BJ (cell line): ENCODE data around the gene SORBS1. TPM values are rescaled to one million over a fixed set of nuclear protein-coding genes. Genes with fewer than 3 reads are reported as not detected.
A peak's percentile ranks its signal among the peaks of the same experiment; 100 is the strongest.

Experiments used
- CTCF ChIA-PET: fragments of 350-600 bp; formaldehyde crosslinking; extraction: SDS; loops from one replicate; lab custom pipeline; 2021; ENCODE audit warnings: antibody characterized with exemption, inconsistent platforms; lab: Yijun Ruan, JAX
- POLR2A ChIA-PET: fragments of 300-600 bp; sonication (Branson Sonifier 250); formaldehyde crosslinking; extraction: SDS; loops from one replicate; lab custom pipeline; 2021; ENCODE audit warnings: antibody characterized with exemption; lab: Charles Lee
- DNase-seq: peaks from one replicate; pipeline ENCODE4 v3.0.0-alpha.2; 2011; ENCODE audit warnings: low read depth
- H3K27me3 ChIP-seq: 2 replicates; pipeline ENCODE4 v1.6.0; 2011; ENCODE audit warnings: low read length; ENCODE audit not compliant: control insufficient read depth, insufficient read depth
- H3K36me3 ChIP-seq: 2 replicates; pipeline ENCODE4 v1.5.1; 2011; ENCODE audit warnings: low read length; ENCODE audit not compliant: control insufficient read depth, insufficient read depth
- H3K4me3 ChIP-seq: 2 replicates; pipeline ENCODE4 v1.5.1; 2011; ENCODE audit warnings: low read depth, mild to moderate bottlenecking, control low read depth, low read length
- CTCF ChIP-seq: IDR thresholded peaks from 2 replicates; pipeline ENCODE4 v1.5.1; 2011; ENCODE audit warnings: low read depth, mild to moderate bottlenecking, control low read depth, inconsistent platforms, low read length, moderate library complexity; ENCODE audit not compliant: insufficient read depth
- polyA plus RNA-seq: library from polyadenylated mRNA; depleted of rRNA; stranded (reverse); fragments of >200 nt; gene quantifications from 2 replicates; pipeline ENCODE4 v1.2.3, GENCODE V29; 2011

The SORBS1 gene
- polyA plus RNA-seq, 1 experiment = 1.8 TPM

GRCh38 chr10:95314192-95314918 is 246.8 kb downstream of the SORBS1 start:
- CTCF ChIA-PET = interaction anchor here (1.1 kb wide), 1 partner anchor 21 kb away, joined by 3 read pairs; no protein-coding TSS in a partner anchor
- no peak for DNase-seq
- H3K4me3 ChIP-seq = no peak overlapping the region
- POLR2A ChIA-PET = no interaction called here
- no peaks in the 10 kb centered on the region for H3K36me3 ChIP-seq
- peaks cover 3% of the 10 kb centered on the region; the same call in 1 of the 2 replicates for H3K27me3 ChIP-seq
- TF ChIP-seq CTCF = no peak

GRCh38 chr10:95312986-95313495 is 248.1 kb downstream of the SORBS1 start:
- ChIA-PET CTCF (no interaction called here), POLR2A (no interaction called here)
- no peak overlapping the region for H3K4me3 ChIP-seq
- no peaks in the 10 kb centered on the region for H3K36me3 ChIP-seq
- TF ChIP-seq CTCF = no peak
- peaks cover 3% of the 10 kb centered on the region; the same call in 1 of the 2 replicates for H3K27me3 ChIP-seq
- DNase-seq = no peak

- DNase-seq = no peak
- Histone ChIP-seq H3K4me3 (no peak overlapping the region), H3K36me3 (no peaks in the 10 kb centered on the region), H3K27me3 (peaks cover 3% of the 10 kb centered on the region; the same call in 1 of the 2 replicates)
- ChIA-PET CTCF (no interaction called here), POLR2A (no interaction called here)
- no peak for TF ChIP-seq CTCF
Measured at GRCh38 chr10:95312257-95312656, 248.9 kb downstream of the SORBS1 start.

GRCh38 chr10:95309958-95310357 is 251.2 kb downstream of the SORBS1 start:
- no peaks in the 10 kb centered on the region for H3K36me3 ChIP-seq
- ChIA-PET CTCF (no interaction called here), POLR2A (no interaction called here)
- H3K4me3 ChIP-seq = no peak overlapping the region
- TF ChIP-seq CTCF = no peak
- DNase-seq = no peak
- peaks cover 3% of the 10 kb centered on the region; the same call in 1 of the 2 replicates for H3K27me3 ChIP-seq

DNA sequence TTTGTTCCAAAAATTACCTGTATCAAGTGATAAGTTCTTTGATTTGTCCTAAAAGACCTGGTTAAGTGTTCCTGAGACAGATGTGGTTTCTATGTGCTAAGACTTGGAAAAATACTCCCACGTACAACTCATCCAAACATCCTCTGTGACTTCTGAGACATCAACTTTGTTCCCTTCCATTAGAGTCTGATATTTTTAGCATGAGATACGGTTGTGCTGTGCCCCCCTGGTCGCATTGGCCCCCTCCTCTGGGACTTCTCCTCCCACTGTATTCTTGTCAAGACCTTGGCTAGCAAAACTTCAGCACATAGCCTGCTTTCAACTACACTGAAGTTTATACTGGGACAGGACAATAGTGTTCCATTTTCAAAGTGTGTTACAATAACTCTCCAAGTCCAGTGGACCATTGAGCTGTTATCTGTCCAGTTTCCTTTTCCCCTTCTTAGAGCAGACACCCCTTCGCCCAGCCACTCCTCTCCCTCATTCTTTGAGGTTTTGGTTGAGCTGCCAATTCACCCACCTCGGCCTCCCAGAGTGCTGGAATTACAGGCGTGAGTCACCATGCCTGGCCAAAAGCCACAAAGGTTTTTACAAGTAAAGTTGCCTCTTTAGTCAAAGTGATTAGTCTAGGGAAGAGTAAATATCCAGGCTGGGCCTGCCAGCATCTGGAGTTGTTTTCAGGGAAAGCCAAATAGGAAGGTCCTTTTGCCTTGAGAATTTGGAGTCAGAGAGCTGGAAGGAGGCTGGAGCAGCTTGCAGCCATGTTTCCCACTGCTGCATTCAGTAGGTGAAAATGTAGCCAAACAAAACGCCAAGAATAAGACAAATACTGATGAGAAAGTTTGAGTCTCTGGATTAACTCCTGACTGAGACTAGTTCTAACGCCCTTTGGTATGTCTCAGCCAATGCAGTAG is 252.5 kb downstream of the SORBS1 start:
- ChIA-PET POLR2A (interaction anchor here (0.6 to 0.8 kb wide), 2 partner anchors 11 to 47 kb away, joined by 3 read pairs; no protein-coding TSS in a partner anchor), CTCF (interaction anchor here (0.5 to 1.3 kb wide), 4 partner anchors 46 to 130 kb away, joined by 3 to 4 read pairs (median 4); no protein-coding TSS in a partner anchor)
- Histone ChIP-seq H3K36me3 (no peaks in the 10 kb centered on the region), H3K4me3 (no peak overlapping the region), H3K27me3 (peaks cover 3% of the 10 kb centered on the region; the same call in 1 of the 2 replicates)
- no peak for TF ChIP-seq CTCF
- DNase-seq = peak; percentile 95
